ENCODE data around the gene ZNF738.
"Not testable (repeated sequence)": the region's sequence is repeated elsewhere in the genome, so short reads cannot be mapped to it uniquely, and the experiment has no call there.

The ZNF738 gene

DNA sequence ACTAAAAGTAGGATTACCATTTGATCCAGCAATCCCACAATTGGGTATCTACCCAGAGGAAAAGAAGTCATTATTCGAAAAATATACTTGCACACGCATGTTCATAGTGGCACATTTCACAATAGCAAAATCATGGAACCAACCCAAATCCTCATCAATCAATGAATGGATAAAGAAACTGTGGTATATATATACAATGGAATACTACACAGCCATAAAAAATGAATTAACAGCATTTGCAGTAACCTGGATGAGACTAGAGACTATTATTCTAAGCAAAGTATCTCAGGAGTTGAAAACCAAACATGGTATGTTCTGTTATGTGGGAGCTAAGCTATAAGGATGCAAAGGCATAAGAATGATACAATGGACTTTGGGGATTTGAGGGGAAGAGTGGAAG is 32.6 kb upstream of the ZNF738 start:
- no peak overlapping the region for H3K4me3 ChIP-seq (ENCODE audit: low read length)
- no peak overlapping the region for H3K4me2 ChIP-seq (ENCODE audit: low read length)
- peaks cover 6% of the 10 kb centered on the region for H3K4me1 ChIP-seq (ENCODE audit: low read length)
- no peak overlapping the region for H2AFZ ChIP-seq (ENCODE audit: low read depth, low read length)
- H3K9ac ChIP-seq (ENCODE audit: low read length), result no peak overlapping the region
- H3K27me3 ChIP-seq (ENCODE audit: low read depth, low read length), result no peaks in the 10 kb centered on the region
- peaks cover 48% of the 10 kb centered on the region for H3K36me3 ChIP-seq (replicated peaks; ENCODE audit: low read depth, low read length)
- no peak for TF ChIP-seq EZH2phosphoT487 (IDR thresholded peaks at IDR 0.05; ENCODE audit: low read depth)
- TF ChIP-seq, protein P1, sequence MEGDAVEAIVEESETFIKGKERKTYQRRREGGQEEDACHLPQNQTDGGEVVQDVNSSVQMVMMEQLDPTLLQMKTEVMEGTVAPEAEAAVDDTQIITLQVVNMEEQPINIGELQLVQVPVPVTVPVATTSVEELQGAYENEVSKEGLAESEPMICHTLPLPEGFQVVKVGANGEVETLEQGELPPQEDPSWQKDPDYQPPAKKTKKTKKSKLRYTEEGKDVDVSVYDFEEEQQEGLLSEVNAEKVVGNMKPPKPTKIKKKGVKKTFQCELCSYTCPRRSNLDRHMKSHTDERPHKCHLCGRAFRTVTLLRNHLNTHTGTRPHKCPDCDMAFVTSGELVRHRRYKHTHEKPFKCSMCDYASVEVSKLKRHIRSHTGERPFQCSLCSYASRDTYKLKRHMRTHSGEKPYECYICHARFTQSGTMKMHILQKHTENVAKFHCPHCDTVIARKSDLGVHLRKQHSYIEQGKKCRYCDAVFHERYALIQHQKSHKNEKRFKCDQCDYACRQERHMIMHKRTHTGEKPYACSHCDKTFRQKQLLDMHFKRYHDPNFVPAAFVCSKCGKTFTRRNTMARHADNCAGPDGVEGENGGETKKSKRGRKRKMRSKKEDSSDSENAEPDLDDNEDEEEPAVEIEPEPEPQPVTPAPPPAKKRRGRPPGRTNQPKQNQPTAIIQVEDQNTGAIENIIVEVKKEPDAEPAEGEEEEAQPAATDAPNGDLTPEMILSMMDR (IDR thresholded peaks at IDR 0.05; ENCODE audit: low read depth, low read length), result no peak
- H3K9me3 ChIP-seq (ENCODE audit: insufficient read depth, low read length), result peaks cover 23% of the 10 kb centered on the region; the same call in 1 of the 2 replicates
- peaks cover 76% of the 10 kb centered on the region for H3K79me2 ChIP-seq (ENCODE audit: low read length)
- H4K20me1 ChIP-seq (ENCODE audit: insufficient read depth, low read length), result no peaks in the 10 kb centered on the region
- H3K27ac ChIP-seq (ENCODE audit: low read length), result no peak overlapping the region

DNA sequence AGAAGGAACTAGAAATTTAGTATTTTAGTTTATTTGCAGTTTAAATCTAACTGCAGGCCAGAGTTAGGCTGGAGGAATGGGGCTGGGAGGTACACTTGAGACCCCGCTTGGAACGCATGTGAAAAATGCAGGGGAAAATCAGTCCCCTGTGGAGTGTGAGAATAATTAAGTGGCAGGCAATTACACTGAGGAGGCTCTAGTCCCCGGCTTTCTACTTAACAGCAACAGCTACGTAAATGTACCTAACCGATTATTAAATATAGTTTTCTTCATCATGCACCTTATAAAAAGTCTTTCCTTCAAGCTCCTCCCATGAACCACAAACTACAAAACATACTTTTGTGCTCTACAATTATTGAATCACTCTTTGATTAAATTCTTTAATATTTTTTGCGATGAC is 30.4 kb upstream of the ZNF738 start:
- peaks cover 17% of the 10 kb centered on the region; the same call in 1 of the 2 replicates for H3K9me3 ChIP-seq (ENCODE audit: insufficient read depth, low read length)
- H3K4me1 ChIP-seq (ENCODE audit: low read length), result peaks cover 6% of the 10 kb centered on the region
- peak overlapping the region; percentile 96 for H3K9ac ChIP-seq (ENCODE audit: low read length)
- no peaks in the 10 kb centered on the region for H3K27me3 ChIP-seq (ENCODE audit: low read depth, low read length)
- peaks cover 55% of the 10 kb centered on the region for H3K79me2 ChIP-seq (ENCODE audit: low read length)
- TF ChIP-seq, protein P1 (IDR thresholded peaks at IDR 0.05; ENCODE audit: low read depth, low read length), result 0 out of 2 replicates have a peak, but pooled peaks have one; percentile 4
- TF ChIP-seq EZH2phosphoT487 (IDR thresholded peaks at IDR 0.05; ENCODE audit: low read depth), result no peak
- peak overlapping the region; percentile 66 for H3K4me2 ChIP-seq (ENCODE audit: low read length)
- peak overlapping the region; percentile 80 for H3K27ac ChIP-seq (ENCODE audit: low read length)
- peak overlapping the region; percentile 86 for H3K4me3 ChIP-seq (ENCODE audit: low read length)
- peak overlapping the region; percentile 91; the same call in 1 of the 2 replicates for H2AFZ ChIP-seq (ENCODE audit: low read depth, low read length)
- peaks cover 29% of the 10 kb centered on the region for H3K36me3 ChIP-seq (replicated peaks; ENCODE audit: low read depth, low read length)
- H4K20me1 ChIP-seq (ENCODE audit: insufficient read depth, low read length), result no peaks in the 10 kb centered on the region

DNA sequence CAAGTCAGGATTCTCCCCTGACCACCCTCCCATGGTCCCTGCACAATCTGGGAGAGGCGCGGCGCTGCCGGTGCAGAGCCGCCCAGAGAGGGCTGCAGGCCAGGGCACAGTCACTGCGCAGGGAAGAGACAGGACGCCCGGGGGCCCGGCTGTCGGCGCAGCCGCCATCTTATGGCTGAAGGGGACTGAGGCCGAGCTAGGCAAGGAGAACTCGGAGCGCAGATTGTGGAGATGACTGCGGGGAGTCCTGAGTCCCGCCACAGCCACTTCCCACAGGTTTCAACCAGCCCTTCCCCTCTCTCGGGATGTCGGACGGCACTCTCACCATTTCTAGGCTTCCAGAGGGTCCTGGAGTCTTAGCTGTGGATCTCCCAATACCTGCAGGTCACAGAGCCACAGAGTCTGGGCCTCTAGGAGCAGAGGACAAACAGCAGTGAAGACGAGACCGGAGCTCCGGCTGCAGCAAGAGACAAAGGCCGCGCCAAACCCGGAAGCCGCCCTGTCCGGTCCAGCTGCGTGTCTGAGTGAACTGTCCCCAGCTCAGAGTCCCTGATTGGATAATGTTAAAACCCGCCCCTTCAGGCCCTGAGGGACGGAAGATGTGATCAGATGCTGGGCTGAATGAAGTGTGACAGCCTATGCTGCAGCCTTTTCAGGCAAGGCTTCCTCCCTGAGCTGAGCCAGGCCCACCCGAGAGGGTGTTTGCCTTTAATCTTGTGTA is 29.8 kb upstream of the ZNF738 start, which contains the start of gene ZNF708:
ZNF708 (minus strand) TSS at position 526 of the 721 bp plus-strand sequence; CDS start at position 328, 198 bp downstream.
- Histone ChIP-seq H2AFZ (ENCODE audit: low read depth, low read length) (peak within 1 kb of the TSS; percentile 91), H3K4me3 (ENCODE audit: low read length) (peak within 1 kb of the TSS; percentile 86), H3K9me3 (ENCODE audit: insufficient read depth, low read length) (peaks cover 14% of the 10 kb centered on the region; the same call in 1 of the 2 replicates), H3K9ac (ENCODE audit: low read length) (peak within 1 kb of the TSS; percentile 96), H3K4me2 (ENCODE audit: low read length) (peak within 1 kb of the TSS; percentile 66), H3K79me2 (ENCODE audit: low read length) (peaks cover 49% of the 10 kb centered on the region), H4K20me1 (ENCODE audit: insufficient read depth, low read length) (no peaks in the 10 kb centered on the region), H3K4me1 (ENCODE audit: low read length) (peaks cover 6% of the 10 kb centered on the region), H3K27ac (ENCODE audit: low read length) (peak within 1 kb of the TSS; percentile 80), H3K27me3 (ENCODE audit: low read depth, low read length) (no peaks in the 10 kb centered on the region), H3K36me3 (replicated peaks; ENCODE audit: low read depth, low read length) (peaks cover 25% of the 10 kb centered on the region)
- TF ChIP-seq EZH2phosphoT487 (IDR thresholded peaks at IDR 0.05; ENCODE audit: low read depth), result no peak
- TF ChIP-seq, protein P1 (IDR thresholded peaks at IDR 0.05; ENCODE audit: low read depth, low read length), result no peak

DNA sequence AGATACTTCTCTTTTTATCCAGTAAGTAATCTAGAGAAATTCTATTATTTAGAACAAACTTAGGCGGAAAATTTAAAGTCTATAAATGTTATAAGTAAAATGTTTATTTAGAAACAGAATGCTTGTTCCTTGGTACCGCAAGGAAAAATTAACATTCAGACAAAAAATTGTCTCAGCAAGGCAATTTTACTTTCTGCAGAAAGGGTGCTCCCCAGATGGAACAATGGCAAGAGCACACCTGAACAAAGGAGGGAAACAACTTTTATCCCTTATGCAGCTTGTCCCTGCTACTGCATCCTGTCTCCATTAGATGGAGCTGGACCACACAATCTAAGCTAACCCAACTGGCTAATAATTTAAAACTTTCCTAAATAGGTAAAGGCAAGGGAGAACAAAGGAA is 23.1 kb upstream of the ZNF738 start:
- H2AFZ ChIP-seq (ENCODE audit: low read depth, low read length), result no peak overlapping the region
- TF ChIP-seq EZH2phosphoT487 (IDR thresholded peaks at IDR 0.05; ENCODE audit: low read depth), result no peak
- TF ChIP-seq, protein P1 (IDR thresholded peaks at IDR 0.05; ENCODE audit: low read depth, low read length), result no peak
- no peak overlapping the region for H3K27ac ChIP-seq (ENCODE audit: low read length)
- peaks cover 3% of the 10 kb centered on the region for H3K36me3 ChIP-seq (replicated peaks; ENCODE audit: low read depth, low read length)
- no peak overlapping the region for H3K9ac ChIP-seq (ENCODE audit: low read length)
- peaks cover 24% of the 10 kb centered on the region for H3K9me3 ChIP-seq (ENCODE audit: insufficient read depth, low read length)
- no peak overlapping the region for H3K4me3 ChIP-seq (ENCODE audit: low read length)
- H3K4me2 ChIP-seq (ENCODE audit: low read length), result no peak overlapping the region
- H4K20me1 ChIP-seq (ENCODE audit: insufficient read depth, low read length), result no peaks in the 10 kb centered on the region
- H3K4me1 ChIP-seq (ENCODE audit: low read length), result no peaks in the 10 kb centered on the region
- H3K27me3 ChIP-seq (ENCODE audit: low read depth, low read length), result no peaks in the 10 kb centered on the region
- H3K79me2 ChIP-seq (ENCODE audit: low read length), result no peaks in the 10 kb centered on the region

DNA sequence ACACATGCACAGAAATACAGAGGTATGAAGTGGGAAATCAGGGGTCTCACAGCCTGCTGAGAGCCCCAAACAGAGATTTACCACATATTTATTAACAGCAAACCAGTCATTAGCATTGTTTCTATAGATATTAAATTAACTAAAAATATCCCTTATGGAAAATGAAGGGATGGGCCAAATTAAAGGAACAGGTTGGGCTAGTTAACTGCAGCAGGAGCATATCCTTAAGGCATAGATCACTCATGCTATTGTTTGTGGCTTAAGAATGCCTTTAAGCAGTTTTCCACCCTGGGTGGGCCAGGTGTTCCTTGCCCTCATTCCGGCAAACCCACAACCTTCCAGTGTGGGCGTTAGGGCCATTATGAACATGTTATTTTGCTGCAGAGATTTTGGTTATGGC is 14.0 kb upstream of the ZNF738 start:
- H2AFZ ChIP-seq (ENCODE audit: low read depth, low read length); H3K27ac ChIP-seq (ENCODE audit: low read length); H3K9me3 ChIP-seq (ENCODE audit: insufficient read depth, low read length); H3K9ac ChIP-seq (ENCODE audit: low read length); H3K79me2 ChIP-seq (ENCODE audit: low read length); H3K4me3 ChIP-seq (ENCODE audit: low read length); H3K4me2 ChIP-seq (ENCODE audit: low read length); H4K20me1 ChIP-seq (ENCODE audit: insufficient read depth, low read length); H3K36me3 ChIP-seq (replicated peaks; ENCODE audit: low read depth, low read length); H3K4me1 ChIP-seq (ENCODE audit: low read length); H3K27me3 ChIP-seq (ENCODE audit: low read depth, low read length): not testable (repeated sequence)

Data from OCI-LY3 (cell line).